Ectodermal cell (in vitro differentiated cells): ENCODE measurements around the gene MED29.
"Not testable (repeated sequence)": the region's sequence is repeated elsewhere in the genome, so short reads cannot be mapped to it uniquely, and the experiment has no call there.

ENCODE experiments used
- H3K27ac ChIP-seq: 2 replicates; pipeline ENCODE4 v1.7.0; 2013; ENCODE audit warnings: mild to moderate bottlenecking, low read depth, low read length; ENCODE audit not compliant: insufficient read depth, poor library complexity, severe bottlenecking
- H3K27me3 ChIP-seq: 2 replicates; pipeline ENCODE4 v1.7.0; 2013; ENCODE audit warnings: mild to moderate bottlenecking, low read length; ENCODE audit not compliant: insufficient read depth, control insufficient read depth, poor library complexity, severe bottlenecking
- H3K36me3 ChIP-seq: one replicate; pipeline ENCODE4 v1.7.0; 2013; ENCODE audit warnings: low read length; ENCODE audit not compliant: control insufficient read depth, insufficient read depth
- H3K4me1 ChIP-seq: one replicate; pipeline ENCODE4 v1.7.0; 2013; ENCODE audit warnings: low read length; ENCODE audit not compliant: control insufficient read depth, insufficient read depth
- H3K4me3 ChIP-seq: 2 replicates; pipeline ENCODE4 v1.7.0; 2013; ENCODE audit warnings: low read depth, low read length, control low read depth; ENCODE audit not compliant: insufficient read depth
- H3K9me3 ChIP-seq: 2 replicates; pipeline ENCODE4 v1.7.0; 2013; ENCODE audit warnings: mild to moderate bottlenecking, low read length, moderate library complexity; ENCODE audit not compliant: control insufficient read depth
- whole genome bisulfite sequencing, 2 experiments: methylation state at CpG; one replicate each; pipeline ENCODE4 v1.1.7; 2013; ENCODE audit warnings: missing lambda C conversion rate in 2 of 2; 5-methylcytosine and 5-hydroxymethylcytosine counted together

The MED29 gene

DNA sequence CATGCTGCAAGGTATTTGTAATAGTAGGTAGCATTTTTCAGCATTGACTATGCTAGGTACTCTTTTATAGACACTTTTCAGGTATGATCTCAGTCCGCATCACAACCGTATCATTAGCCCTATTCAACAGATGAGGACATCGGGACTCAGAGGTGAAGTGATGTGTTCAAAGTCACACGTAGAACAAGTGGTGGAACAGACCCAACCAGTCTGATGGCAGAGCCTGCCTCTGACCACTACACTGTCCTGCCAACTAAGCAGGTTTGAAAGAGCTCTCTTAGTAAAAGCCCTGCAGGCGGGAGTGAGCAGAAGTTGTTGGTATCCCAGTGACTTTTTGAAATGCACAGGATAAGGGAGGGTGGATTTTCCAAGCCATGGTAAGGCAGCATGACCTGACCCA is 20.4 kb upstream of the MED29 start:
- H3K27me3 ChIP-seq = no peaks in the 10 kb centered on the region
- peaks cover 36% of the 10 kb centered on the region for H3K36me3 ChIP-seq
- WGBS, 2 experiments = 95 to 97% methylated on average over 5 of the region's 5 CpGs
- H3K4me1 ChIP-seq = no peaks in the 10 kb centered on the region
- no peak overlapping the region for H3K4me3 ChIP-seq
- no peak overlapping the region for H3K27ac ChIP-seq
- no peaks in the 10 kb centered on the region for H3K9me3 ChIP-seq

DNA sequence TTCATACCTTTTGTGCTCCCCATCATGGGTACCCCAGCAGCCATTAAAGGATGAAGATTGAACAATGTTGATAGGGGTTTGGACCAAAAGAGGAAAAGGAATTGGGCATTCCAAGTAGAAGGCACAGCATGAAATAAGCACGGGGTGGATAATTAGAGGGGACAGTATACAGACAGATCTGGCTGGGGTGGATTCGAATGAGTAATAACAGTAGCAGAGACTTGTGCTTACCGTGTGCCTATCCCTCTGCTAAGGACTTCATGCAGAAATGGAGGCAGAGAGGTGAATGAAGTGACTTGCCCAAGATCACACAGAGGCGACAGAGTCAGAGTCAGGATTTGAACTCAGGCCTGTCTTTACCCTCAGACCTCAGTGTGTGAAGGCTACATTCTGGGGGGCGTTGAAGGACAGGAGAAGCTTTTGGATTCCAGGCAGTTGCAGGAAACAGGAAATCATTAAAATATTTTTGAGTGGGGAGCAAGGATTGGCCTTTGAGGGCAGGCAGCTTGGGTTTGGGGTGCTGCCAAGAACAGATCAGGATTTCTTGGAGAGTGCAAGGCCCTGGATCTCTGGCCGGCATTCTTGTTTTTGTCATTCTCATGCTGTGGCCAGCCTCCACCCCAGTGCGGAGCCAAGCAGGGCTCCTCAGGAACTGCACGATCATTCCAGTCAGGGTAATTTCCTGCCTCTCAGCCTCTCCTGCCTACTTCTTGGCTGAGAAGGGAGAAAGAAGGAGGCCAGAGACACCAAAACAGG is 19.0 kb upstream of the MED29 start:
- H3K4me3 ChIP-seq = no peak overlapping the region
- H3K36me3 ChIP-seq = peaks cover 44% of the 10 kb centered on the region
- no peaks in the 10 kb centered on the region for H3K9me3 ChIP-seq
- WGBS, 2 experiments = 82 to 84% methylated on average over 8 of the region's 8 CpGs
- no peak overlapping the region for H3K27ac ChIP-seq
- no peaks in the 10 kb centered on the region for H3K27me3 ChIP-seq
- no peaks in the 10 kb centered on the region for H3K4me1 ChIP-seq

DNA sequence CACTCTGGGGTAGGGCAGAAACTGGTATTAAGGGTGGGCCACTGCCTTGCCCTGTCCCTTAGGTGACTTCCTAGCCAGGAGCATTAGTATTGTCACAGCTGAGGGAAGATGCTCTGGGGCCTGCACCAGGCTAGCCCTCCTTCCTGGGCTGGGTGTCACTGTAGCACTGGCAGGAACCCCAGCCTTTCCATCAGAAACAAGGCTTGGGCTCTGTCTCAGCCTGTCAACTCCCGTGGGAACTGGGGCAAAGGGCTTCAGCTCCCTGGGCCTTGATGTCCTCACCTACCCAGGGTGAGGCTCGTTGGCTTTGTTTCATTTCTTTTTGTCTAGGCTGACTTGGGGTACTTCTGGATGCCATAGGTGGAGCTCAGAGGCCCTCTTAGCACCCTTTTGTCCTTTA is 18.2 kb upstream of the MED29 start:
- no peak overlapping the region for H3K27ac ChIP-seq
- peaks cover 51% of the 10 kb centered on the region for H3K36me3 ChIP-seq
- H3K9me3 ChIP-seq = no peaks in the 10 kb centered on the region
- H3K4me3 ChIP-seq = no peak overlapping the region
- H3K4me1 ChIP-seq = no peaks in the 10 kb centered on the region
- H3K27me3 ChIP-seq = no peaks in the 10 kb centered on the region
- WGBS, 2 experiments = 91 to 92% methylated on average over 2 of the region's 2 CpGs

DNA sequence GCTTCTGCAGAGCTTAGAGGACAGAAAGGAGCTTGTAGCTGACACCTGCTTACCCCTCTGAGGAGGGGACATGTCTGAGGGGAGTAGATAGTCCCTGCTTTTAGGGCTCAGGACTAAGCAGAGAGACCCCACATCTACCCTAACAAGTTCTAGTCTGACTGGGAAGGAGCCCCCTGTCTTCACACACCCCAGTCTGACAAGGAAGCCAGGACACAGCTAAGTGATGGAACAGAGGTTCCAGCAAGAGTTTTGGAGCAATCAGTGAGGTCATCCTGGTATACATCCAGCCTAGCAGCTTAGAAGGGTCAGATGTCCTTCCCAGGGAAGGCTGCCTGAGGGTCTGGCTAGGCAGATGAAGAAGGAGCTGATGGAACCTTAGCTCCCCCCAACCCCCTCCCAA is 15.2 kb upstream of the MED29 start:
- Histone ChIP-seq H3K9me3 (no peaks in the 10 kb centered on the region), H3K27me3 (no peaks in the 10 kb centered on the region), H3K4me1 (no peaks in the 10 kb centered on the region), H3K4me3 (no peak overlapping the region), H3K27ac (no peak overlapping the region), H3K36me3 (peaks cover 58% of the 10 kb centered on the region)

DNA sequence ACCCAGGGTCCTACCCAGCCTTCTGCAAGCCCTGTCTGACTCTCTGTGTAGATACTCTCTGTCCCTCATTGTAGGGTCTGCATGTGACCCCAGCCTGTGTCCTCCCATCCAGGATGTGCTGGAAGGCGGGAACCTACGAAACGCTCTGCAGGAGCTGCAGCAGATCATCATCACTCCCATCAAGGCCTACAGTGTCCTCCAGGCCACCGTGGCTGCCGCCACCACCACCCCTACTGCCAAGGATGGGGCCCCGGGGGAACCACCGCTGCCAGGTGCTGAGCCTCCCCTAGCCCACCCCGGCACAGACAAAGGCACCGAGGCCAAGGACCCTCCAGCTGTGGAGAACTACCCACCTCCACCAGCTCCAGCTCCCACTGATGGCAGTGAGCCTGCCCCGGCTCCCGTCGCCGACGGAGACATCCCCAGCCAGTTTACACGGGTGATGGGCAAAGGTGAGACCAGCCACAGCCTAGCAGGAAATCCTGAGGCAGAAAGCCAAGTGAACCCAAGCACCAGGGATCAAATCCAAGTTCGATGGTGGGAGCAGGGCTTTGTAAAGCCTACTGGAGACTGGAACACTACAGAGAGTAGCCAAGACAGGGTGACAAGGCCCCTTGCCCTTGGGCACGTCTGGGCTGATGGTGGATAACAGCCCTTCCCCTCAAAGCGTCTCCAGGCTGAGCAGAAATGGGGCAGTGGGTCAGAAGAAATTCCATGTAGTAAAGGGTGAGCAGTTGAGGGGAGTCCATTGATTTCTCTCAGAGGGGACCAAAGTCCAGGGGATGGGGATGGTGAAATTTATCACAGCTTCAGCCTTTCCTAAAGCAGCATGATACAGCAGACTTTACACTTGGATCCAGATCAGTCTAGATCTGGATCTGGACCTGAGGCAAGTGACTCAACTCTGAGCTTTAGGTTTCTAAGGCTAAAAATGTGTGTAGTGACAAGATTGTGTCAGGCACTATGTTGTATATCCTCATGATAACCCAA is 13.5 kb upstream of the MED29 start:
- Histone ChIP-seq H3K4me3 (no peak overlapping the region), H3K4me1 (no peaks in the 10 kb centered on the region), H3K36me3 (peaks cover 59% of the 10 kb centered on the region), H3K9me3 (no peaks in the 10 kb centered on the region), H3K27ac (no peak overlapping the region), H3K27me3 (no peaks in the 10 kb centered on the region)
- WGBS, 2 experiments = 93% methylated on average over 18 of the region's 18 CpGs

DNA sequence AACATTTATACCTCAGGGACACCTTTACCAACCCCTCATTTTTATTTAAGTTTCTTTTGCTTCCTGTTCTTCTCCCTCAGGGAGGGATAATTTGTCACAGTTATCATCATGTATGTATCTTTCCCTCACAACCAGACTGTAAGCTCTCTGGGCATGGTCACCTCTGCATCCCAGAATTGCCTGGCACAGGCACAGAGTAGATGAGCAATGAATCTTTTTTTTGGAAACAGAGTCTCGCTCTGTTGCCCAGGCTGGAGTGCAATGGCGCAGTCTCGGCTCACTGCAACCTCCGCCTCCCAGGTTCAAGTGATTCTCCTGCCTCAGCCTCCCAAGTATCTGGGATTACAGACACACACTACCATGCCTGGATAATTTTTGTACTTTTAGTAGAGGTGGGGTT is 11.8 kb upstream of the MED29 start:
- not testable (repeated sequence) for H3K9me3 ChIP-seq, H3K4me1 ChIP-seq, H3K27ac ChIP-seq, H3K27me3 ChIP-seq, H3K4me3 ChIP-seq
- peaks cover 67% of the 10 kb centered on the region for H3K36me3 ChIP-seq
- WGBS, 2 experiments = 94 to 97% methylated on average over 4 of the region's 4 CpGs

DNA sequence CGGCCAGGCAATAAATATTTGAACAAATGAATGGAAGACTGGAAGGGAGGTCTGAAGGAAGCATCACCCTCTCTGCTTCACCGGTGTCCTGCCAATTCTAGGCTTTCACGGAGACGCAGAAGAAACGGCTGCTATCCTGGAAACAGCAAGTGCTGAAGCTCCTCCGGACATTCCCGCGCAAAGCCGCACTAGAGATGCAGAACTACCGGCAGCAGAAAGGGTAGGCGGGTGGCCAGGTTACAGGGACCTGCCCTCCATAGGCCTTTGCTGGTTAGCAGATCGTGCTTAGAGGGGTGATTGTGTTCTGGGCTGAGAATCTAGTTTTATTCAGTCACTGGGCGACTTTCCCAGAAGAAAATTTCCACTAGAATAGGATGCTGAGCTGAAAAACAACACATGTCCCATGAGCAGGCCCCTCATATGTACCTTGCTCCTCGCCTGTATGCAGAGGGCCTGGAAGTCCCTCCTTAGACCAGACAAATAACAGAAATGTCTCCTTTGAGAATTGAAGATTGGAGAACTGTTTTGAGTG is 11.2 kb upstream of the MED29 start:
- WGBS, 2 experiments = 96% methylated on average over 14 of the region's 14 CpGs
- H3K27ac ChIP-seq = no peak overlapping the region
- peaks cover 67% of the 10 kb centered on the region for H3K36me3 ChIP-seq
- H3K4me3 ChIP-seq = no peak overlapping the region
- no peaks in the 10 kb centered on the region for H3K9me3 ChIP-seq
- H3K4me1 ChIP-seq = no peaks in the 10 kb centered on the region
- H3K27me3 ChIP-seq = no peaks in the 10 kb centered on the region

DNA sequence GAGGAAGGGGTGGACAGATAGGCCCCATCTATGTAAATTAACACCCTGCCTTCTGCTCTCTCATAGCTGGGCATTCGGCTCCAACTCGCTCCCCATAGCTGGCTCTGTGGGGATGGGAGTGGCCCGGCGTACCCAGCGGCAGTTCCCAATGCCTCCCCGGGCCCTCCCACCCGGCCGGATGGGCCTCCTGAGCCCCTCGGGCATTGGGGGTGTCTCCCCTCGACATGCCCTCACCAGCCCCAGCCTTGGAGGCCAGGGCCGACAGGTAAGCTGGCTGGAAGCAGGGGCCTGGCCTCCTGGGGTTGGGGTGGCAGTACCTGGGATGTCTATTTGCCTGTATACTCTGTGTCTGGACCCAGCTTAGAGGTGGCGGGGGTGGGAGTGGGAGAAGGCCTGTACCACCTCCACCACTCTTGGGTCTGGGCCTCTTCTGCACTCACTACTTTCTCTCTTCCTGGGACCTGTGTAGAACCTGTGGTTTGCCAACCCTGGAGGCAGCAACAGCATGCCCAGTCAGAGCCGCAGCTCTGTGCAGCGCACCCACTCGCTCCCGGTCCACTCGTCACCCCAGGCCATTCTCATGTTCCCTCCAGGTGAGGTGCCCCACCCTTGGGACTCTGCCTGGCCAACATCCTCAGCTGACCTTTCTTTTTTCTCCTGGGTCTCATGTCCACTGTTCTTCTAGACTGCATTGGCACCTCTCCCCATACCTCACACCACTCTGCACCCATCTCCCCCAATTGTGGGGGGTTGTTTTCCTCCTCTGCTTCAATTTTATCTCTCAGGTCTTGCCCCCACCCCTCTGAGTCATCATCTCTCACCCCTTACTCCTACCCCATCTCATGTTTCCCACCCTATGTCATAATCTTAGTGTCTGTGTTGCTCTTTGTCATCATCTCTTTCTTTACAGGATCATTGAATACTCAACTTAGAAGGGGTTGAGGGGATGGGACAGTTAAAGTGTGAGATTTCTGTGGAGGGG is 10.4 kb upstream of the MED29 start:
- Histone ChIP-seq H3K9me3 (no peaks in the 10 kb centered on the region), H3K36me3 (peaks cover 67% of the 10 kb centered on the region), H3K4me1 (no peaks in the 10 kb centered on the region), H3K27ac (no peak overlapping the region), H3K27me3 (no peaks in the 10 kb centered on the region), H3K4me3 (no peak overlapping the region)
- 94 to 96% methylated on average over 17 of the region's 17 CpGs for whole genome bisulfite sequencing, 2 experiments

DNA sequence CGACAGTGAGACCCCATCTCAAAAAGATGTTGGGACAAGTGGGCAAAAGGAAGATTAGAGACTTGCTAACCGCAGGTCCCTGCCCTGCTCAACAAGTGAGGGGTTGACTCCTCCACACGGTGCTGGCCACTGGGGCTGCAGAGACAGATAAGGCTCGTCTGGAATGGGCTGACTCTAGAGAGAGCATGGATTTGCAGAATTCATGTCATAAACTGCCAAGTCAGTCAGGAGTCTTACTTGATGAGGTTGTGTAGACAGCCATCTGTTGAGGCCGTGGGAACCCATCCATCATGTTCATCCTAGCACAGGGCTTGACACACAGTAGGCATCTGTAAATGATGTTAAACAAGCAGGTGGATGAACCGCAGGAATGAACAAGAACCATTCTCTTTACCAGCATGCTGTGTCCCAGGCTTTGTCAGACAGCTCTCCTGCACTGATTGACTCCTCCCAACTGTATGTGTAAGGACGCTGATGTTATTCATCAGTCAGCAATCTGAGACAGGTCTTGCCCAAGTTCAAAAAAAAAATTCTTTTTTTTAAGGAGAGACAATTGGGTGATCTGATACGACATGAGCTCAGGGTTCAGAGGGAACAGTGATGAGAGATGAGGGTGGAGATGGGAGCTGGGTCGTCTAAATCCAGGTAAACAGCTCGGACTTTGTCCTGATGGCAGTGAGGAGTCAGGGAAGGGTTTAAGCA is 9.1 kb upstream of the MED29 start:
- Histone ChIP-seq H3K9me3 (no peaks in the 10 kb centered on the region), H3K4me1 (no peaks in the 10 kb centered on the region), H3K27me3 (no peaks in the 10 kb centered on the region), H3K4me3 (no peak overlapping the region), H3K27ac (no peak overlapping the region), H3K36me3 (peaks cover 61% of the 10 kb centered on the region)
- 93 to 94% methylated on average over 10 of the region's 10 CpGs for WGBS, 2 experiments
